ENCODE results near the gene RIPK1. TPM values are rescaled to one million over a fixed set of nuclear protein-coding genes. Genes with fewer than 3 reads are reported as not detected.
"Not testable (repeated sequence)": the region's sequence is repeated elsewhere in the genome, so short reads cannot be mapped to it uniquely, and the experiment has no call there.

RIPK1 gene
- polyA plus RNA-seq, 2 of the 4 experiments (the other 2 are of a cell fraction), result 10.6 to 14.3 TPM

- H3K9me3 ChIP-seq, result no peaks in the 10 kb centered on the region
- no peak overlapping the region for H3K4me3 ChIP-seq
- H3K27ac ChIP-seq, result no peak overlapping the region
- ATAC-seq (no peak), FAIRE-seq (no peak), DNase-seq (ENCODE audit: low read depth in 1 of 2, low spot score in 1 of 2) (no peak)
- H3K4me1 ChIP-seq, result peaks cover 16% of the 10 kb centered on the region
- POLR2A ChIA-PET, result no interaction called here
- no peak overlapping the region for H3K4me2 ChIP-seq
- no peak for TF ChIP-seq EHF (CRISPR knock-in tag; IDR thresholded peaks at IDR 0.05)
- TF ChIP-seq PBX3 (IDR thresholded peaks at IDR 0.05), result no peak
- TF ChIP-seq FOXS1 (CRISPR knock-in tag; IDR thresholded peaks at IDR 0.05), result no peak
- TF ChIP-seq ZNF302 (CRISPR knock-in tag; IDR thresholded peaks at IDR 0.05), result no peak
- no peak for TF ChIP-seq ESRRA (IDR thresholded peaks at IDR 0.05; ENCODE audit: borderline replicate concordance, low read length)
- TF ChIP-seq BHLHE40 (IDR thresholded peaks at IDR 0.05; ENCODE audit: low read depth, low read length), result no peak
- no peak for TF ChIP-seq ZFP36 (IDR thresholded peaks at IDR 0.05; ENCODE audit: borderline replicate concordance, partially characterized antibody)
- no peak for TF ChIP-seq NFE2L2 (conservative IDR thresholded peaks at IDR 0.05; ENCODE audit: low read length)
- TF ChIP-seq CHD2 (IDR thresholded peaks at IDR 0.05; ENCODE audit: low read length, partially characterized antibody), result no peak
- no peak for TF ChIP-seq ZC3H11A (IDR thresholded peaks at IDR 0.05)
- TF ChIP-seq HOXB13 (CRISPR knock-in tag; IDR thresholded peaks at IDR 0.05; ENCODE audit: low read depth), result no peak
- no peak for TF ChIP-seq HES2 (IDR thresholded peaks at IDR 0.05)
- CTCF ChIA-PET, result interaction anchor here (0.6 kb wide), 1 partner anchor 42 kb away, joined by 3 read pairs; no protein-coding TSS in a partner anchor
- 93% methylated on average over 6 of the region's 6 CpGs for WGBS (ENCODE audit: missing lambda C conversion rate)
Measured at GRCh38 chr6:3019749-3020320, 48.5 kb upstream of the RIPK1 start.

- DNase-seq (ENCODE audit: low read depth in 1 of 2, low spot score in 1 of 2); CTCF ChIA-PET; H3K4me3 ChIP-seq; H3K27ac ChIP-seq; ATAC-seq; H3K4me2 ChIP-seq; POLR2A ChIA-PET; H3K9me3 ChIP-seq; FAIRE-seq: not testable (repeated sequence)
- H3K4me1 ChIP-seq, result peaks cover 18% of the 10 kb centered on the region
- WGBS (ENCODE audit: missing lambda C conversion rate), result 97% methylated on average over 2 of the region's 2 CpGs
Measured at GRCh38 chr6:3020976-3021598, 47.2 kb upstream of the RIPK1 start.

DNA sequence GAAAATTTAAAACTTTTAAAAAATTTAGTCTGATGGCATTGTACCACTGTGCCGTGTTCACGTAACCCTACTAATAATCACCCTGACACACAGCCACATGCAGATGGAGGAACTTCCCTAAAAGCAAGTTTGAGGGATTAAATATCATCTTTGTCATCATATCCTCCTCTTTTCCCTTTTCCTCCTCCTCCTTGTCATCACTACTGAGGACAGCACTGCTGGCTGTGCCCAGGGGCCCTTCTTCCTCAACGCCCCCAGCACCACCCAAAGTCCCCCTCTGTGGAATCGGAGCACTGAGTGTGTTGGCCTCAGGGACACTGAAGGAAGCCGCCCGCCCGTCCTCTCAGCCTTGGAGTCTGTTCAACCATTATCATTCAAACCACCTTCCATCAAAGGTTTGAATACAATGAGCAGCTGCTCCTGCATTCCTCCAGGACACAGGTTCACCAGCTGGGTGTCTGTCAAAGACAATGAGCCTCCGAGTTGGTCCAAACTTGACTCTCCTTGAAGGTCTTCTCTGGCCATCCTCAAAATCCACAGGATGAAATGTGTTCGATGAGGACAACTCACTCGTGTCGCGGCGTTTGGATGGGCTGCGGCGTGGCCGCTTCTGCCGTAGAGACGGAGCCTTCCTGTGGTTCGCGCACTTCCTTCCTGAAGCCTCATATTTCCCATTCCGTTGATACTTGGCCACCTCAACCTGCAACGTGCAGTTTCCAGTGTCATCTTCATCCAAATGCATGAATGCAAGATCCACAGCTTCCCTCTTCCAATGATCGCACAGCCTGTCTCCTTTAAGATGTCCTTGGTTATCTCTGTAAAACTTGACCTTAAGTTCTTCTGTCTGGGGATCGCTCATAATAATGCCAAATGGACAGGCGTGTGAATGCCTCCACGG, 45.3 kb upstream of the RIPK1 start:
- FAIRE-seq (no peak), ATAC-seq (peak; percentile 42 to 55; a peak in 5 of 6 replicates), DNase-seq (ENCODE audit: low read depth in 1 of 2, low spot score in 1 of 2) (peak in 1 of 2 experiments; percentile 16)
- Histone ChIP-seq H3K4me2 (peak overlapping the region; percentile 76), H3K9me3 (no peaks in the 10 kb centered on the region), H3K4me1 (peaks cover 18% of the 10 kb centered on the region), H3K4me3 (peak overlapping the region; percentile 53), H3K27ac (peak overlapping the region; percentile 94 to 98)
- ChIA-PET CTCF (interaction anchor here (1.2 to 1.5 kb wide), 2 partner anchors 16 to 21 kb away, joined by 3 to 4 read pairs; no protein-coding TSS in a partner anchor), POLR2A (interaction anchor here (0.7 to 1.5 kb wide), 7 partner anchors 18 to 41 kb away, joined by 3 to 6 read pairs (median 4); no protein-coding TSS in a partner anchor)
- 49% methylated on average over 23 of the region's 26 CpGs for WGBS (ENCODE audit: missing lambda C conversion rate)
- no peak for TF ChIP-seq SMC3 (IDR thresholded peaks at IDR 0.05)
- no peak for TF ChIP-seq EP300 (IDR thresholded peaks at IDR 0.05)
- no peak for TF ChIP-seq HOXB13 (CRISPR knock-in tag; IDR thresholded peaks at IDR 0.05; ENCODE audit: low read depth)
- TF ChIP-seq, protein P1, sequence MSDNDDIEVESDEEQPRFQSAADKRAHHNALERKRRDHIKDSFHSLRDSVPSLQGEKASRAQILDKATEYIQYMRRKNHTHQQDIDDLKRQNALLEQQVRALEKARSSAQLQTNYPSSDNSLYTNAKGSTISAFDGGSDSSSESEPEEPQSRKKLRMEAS (IDR thresholded peaks at IDR 0.05), result peak; percentile 13; the same call in 1 of the 2 replicates
